SK-N-SH (cell line): ENCODE measurements around the gene ACAD11.

Source experiments
- ELF1 ChIP-seq: IDR thresholded peaks from 2 replicates; pipeline ENCODE4 v1.4.0; 2012
- EZH2phosphoT487 ChIP-seq: fragments of 200-600 bp; sonication (generic); IDR thresholded peaks from 2 replicates; pipeline ENCODE4 v1.6.1; 2017; ENCODE audit warnings: low read depth, mixed run types, mild to moderate bottlenecking, antibody characterized with exemption, moderate library complexity, borderline replicate concordance
- GABPA ChIP-seq: IDR thresholded peaks from 2 replicates; pipeline ENCODE4 v1.4.0; 2012; ENCODE audit warnings: low read depth, mild to moderate bottlenecking
- MXI1 ChIP-seq: IDR thresholded peaks from 2 replicates; pipeline ENCODE4 v1.6.1; 2012; ENCODE audit warnings: mild to moderate bottlenecking, low read depth, low read length, improper control_type of control experiment
- NFIC ChIP-seq: IDR thresholded peaks from 2 replicates; pipeline ENCODE4 v1.4.0; 2012; ENCODE audit warnings: borderline replicate concordance
- POLR2AphosphoS5 ChIP-seq: IDR thresholded peaks from 2 replicates; pipeline ENCODE4 v1.6.1; 2012; ENCODE audit warnings: low read depth, low read length
- RAD21 ChIP-seq: IDR thresholded peaks from 2 replicates; pipeline ENCODE4 v1.6.1; 2012; ENCODE audit warnings: mild to moderate bottlenecking, low read length
- RFX5 ChIP-seq: IDR thresholded peaks from 2 replicates; pipeline ENCODE4 v1.6.1; 2012; ENCODE audit warnings: mild to moderate bottlenecking, improper control_type of control experiment, low read length
- TAF1 ChIP-seq: IDR thresholded peaks from 2 replicates; pipeline ENCODE4 v1.6.1; 2012; ENCODE audit warnings: low read depth, mild to moderate bottlenecking, low read length, moderate library complexity, borderline replicate concordance
- TF ChIP-seq, protein P1 (sequence below): fragments of 200-600 bp; sonication (generic); IDR thresholded peaks from 2 replicates; pipeline ENCODE4 v1.6.1; 2017; ENCODE audit warnings: antibody characterized with exemption, mild to moderate bottlenecking, moderate library complexity
- TF ChIP-seq, protein P2 (sequence below): IDR thresholded peaks from 2 replicates; pipeline ENCODE4 v1.6.1; 2012; ENCODE audit warnings: mild to moderate bottlenecking, low read depth, low read length, moderate library complexity
- TF ChIP-seq, protein P3 (sequence below): IDR thresholded peaks from 2 replicates; pipeline ENCODE4 v1.4.0; 2012; ENCODE audit warnings: low read depth
- TF ChIP-seq, protein P4 (sequence below): IDR thresholded peaks from 2 replicates; pipeline ENCODE4 v1.4.0; 2012; ENCODE audit warnings: low read depth, borderline replicate concordance
- TF ChIP-seq, protein P5 (sequence below): fragments of 150-350 bp; IDR thresholded peaks from 2 replicates; pipeline ENCODE4 v1.6.1; 2017; ENCODE audit warnings: antibody characterized with exemption, low read length, low read depth, borderline replicate concordance

DNA sequence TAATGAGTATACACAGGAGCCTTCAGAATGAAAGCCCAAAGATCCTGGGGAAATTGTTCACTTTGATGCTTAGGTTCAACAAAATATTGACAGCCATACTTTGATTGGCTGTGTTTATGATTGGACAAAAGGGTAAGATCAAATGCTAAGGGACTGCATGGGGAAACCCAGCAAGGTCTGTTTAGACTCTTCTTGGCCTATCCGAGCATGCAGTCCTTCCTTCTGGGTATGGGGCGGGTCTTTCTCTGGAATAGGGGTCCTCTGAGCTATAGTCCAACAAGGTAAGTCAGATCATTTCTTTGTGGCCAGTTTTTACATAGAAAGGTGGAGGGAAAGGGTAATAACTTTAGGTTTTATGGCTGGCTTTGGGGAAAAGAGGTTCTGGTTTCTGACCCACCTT, 115.5 kb downstream of the ACAD11 start:
- TF ChIP-seq MXI1 (no peak), POLR2AphosphoS5 (no peak), RFX5 (no peak), ELF1 (no peak), NFIC (no peak), EZH2phosphoT487 (no peak), GABPA (no peak), TAF1 (no peak), RAD21 (no peak)
- TF ChIP-seq, protein P1, sequence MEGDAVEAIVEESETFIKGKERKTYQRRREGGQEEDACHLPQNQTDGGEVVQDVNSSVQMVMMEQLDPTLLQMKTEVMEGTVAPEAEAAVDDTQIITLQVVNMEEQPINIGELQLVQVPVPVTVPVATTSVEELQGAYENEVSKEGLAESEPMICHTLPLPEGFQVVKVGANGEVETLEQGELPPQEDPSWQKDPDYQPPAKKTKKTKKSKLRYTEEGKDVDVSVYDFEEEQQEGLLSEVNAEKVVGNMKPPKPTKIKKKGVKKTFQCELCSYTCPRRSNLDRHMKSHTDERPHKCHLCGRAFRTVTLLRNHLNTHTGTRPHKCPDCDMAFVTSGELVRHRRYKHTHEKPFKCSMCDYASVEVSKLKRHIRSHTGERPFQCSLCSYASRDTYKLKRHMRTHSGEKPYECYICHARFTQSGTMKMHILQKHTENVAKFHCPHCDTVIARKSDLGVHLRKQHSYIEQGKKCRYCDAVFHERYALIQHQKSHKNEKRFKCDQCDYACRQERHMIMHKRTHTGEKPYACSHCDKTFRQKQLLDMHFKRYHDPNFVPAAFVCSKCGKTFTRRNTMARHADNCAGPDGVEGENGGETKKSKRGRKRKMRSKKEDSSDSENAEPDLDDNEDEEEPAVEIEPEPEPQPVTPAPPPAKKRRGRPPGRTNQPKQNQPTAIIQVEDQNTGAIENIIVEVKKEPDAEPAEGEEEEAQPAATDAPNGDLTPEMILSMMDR, result no peak
- TF ChIP-seq, protein P2, sequence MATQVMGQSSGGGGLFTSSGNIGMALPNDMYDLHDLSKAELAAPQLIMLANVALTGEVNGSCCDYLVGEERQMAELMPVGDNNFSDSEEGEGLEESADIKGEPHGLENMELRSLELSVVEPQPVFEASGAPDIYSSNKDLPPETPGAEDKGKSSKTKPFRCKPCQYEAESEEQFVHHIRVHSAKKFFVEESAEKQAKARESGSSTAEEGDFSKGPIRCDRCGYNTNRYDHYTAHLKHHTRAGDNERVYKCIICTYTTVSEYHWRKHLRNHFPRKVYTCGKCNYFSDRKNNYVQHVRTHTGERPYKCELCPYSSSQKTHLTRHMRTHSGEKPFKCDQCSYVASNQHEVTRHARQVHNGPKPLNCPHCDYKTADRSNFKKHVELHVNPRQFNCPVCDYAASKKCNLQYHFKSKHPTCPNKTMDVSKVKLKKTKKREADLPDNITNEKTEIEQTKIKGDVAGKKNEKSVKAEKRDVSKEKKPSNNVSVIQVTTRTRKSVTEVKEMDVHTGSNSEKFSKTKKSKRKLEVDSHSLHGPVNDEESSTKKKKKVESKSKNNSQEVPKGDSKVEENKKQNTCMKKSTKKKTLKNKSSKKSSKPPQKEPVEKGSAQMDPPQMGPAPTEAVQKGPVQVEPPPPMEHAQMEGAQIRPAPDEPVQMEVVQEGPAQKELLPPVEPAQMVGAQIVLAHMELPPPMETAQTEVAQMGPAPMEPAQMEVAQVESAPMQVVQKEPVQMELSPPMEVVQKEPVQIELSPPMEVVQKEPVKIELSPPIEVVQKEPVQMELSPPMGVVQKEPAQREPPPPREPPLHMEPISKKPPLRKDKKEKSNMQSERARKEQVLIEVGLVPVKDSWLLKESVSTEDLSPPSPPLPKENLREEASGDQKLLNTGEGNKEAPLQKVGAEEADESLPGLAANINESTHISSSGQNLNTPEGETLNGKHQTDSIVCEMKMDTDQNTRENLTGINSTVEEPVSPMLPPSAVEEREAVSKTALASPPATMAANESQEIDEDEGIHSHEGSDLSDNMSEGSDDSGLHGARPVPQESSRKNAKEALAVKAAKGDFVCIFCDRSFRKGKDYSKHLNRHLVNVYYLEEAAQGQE, result no peak
- TF ChIP-seq, protein P3, sequence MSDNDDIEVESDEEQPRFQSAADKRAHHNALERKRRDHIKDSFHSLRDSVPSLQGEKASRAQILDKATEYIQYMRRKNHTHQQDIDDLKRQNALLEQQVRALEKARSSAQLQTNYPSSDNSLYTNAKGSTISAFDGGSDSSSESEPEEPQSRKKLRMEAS, result no peak
- TF ChIP-seq, protein P4, sequence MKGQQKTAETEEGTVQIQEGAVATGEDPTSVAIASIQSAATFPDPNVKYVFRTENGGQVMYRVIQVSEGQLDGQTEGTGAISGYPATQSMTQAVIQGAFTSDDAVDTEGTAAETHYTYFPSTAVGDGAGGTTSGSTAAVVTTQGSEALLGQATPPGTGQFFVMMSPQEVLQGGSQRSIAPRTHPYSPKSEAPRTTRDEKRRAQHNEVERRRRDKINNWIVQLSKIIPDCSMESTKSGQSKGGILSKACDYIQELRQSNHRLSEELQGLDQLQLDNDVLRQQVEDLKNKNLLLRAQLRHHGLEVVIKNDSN, result no peak
- TF ChIP-seq, protein P5, sequence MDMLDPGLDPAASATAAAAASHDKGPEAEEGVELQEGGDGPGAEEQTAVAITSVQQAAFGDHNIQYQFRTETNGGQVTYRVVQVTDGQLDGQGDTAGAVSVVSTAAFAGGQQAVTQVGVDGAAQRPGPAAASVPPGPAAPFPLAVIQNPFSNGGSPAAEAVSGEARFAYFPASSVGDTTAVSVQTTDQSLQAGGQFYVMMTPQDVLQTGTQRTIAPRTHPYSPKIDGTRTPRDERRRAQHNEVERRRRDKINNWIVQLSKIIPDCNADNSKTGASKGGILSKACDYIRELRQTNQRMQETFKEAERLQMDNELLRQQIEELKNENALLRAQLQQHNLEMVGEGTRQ, result no peak
